PFSK-1 (cell line): ENCODE measurements around the gene CROT.

Experiments
- POLR2AphosphoS5 ChIP-seq: IDR thresholded peaks from 2 replicates; pipeline ENCODE4 v1.6.1; 2012; ENCODE audit warnings: low read depth, mild to moderate bottlenecking, control low read depth, low read length, moderate library complexity
- TAF1 ChIP-seq: IDR thresholded peaks from 2 replicates; pipeline ENCODE4 v1.6.1; 2012; ENCODE audit warnings: low read length, control low read depth, borderline replicate concordance; ENCODE audit not compliant: insufficient read depth
- TF ChIP-seq, protein P1 (sequence below), 2 experiments: IDR thresholded peaks; 2 replicates each; pipeline versions ENCODE4 v1.6.1 to v1.8.0; 2011 to 2012; ENCODE audit warnings: low read depth in 2 of 2, low read length in 2 of 2, control low read depth in 1 of 2, inconsistent platforms in 1 of 2, mild to moderate bottlenecking in 1 of 2, moderate library complexity in 1 of 2; ENCODE audit not compliant: insufficient read depth in 1 of 2

DNA sequence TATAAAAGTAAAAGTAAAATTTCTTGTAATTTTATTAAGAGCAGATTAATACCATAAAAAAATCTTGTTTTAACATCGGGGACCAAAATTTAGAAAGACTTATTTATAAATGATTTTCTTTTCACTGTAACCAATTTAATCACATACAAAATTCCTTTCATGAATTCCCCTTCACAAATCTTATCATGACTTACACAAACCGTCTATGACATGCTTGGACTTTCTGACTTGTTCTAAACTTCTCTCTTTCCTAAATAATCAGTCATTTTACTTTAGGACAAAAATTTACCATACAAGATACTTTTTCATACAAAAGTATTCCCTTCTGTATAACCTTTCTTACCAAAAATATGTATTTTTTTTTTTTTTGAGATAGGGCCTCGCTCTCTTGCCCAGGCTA is 9.3 kb downstream of the CROT start:
- no peak for TF ChIP-seq POLR2AphosphoS5
- no peak for TF ChIP-seq TAF1
- TF ChIP-seq, protein P1, sequence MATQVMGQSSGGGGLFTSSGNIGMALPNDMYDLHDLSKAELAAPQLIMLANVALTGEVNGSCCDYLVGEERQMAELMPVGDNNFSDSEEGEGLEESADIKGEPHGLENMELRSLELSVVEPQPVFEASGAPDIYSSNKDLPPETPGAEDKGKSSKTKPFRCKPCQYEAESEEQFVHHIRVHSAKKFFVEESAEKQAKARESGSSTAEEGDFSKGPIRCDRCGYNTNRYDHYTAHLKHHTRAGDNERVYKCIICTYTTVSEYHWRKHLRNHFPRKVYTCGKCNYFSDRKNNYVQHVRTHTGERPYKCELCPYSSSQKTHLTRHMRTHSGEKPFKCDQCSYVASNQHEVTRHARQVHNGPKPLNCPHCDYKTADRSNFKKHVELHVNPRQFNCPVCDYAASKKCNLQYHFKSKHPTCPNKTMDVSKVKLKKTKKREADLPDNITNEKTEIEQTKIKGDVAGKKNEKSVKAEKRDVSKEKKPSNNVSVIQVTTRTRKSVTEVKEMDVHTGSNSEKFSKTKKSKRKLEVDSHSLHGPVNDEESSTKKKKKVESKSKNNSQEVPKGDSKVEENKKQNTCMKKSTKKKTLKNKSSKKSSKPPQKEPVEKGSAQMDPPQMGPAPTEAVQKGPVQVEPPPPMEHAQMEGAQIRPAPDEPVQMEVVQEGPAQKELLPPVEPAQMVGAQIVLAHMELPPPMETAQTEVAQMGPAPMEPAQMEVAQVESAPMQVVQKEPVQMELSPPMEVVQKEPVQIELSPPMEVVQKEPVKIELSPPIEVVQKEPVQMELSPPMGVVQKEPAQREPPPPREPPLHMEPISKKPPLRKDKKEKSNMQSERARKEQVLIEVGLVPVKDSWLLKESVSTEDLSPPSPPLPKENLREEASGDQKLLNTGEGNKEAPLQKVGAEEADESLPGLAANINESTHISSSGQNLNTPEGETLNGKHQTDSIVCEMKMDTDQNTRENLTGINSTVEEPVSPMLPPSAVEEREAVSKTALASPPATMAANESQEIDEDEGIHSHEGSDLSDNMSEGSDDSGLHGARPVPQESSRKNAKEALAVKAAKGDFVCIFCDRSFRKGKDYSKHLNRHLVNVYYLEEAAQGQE (IDR thresholded peaks at IDR 0.05; ENCODE audit: insufficient read depth in 1 of 2, low read depth in 2 of 2, low read length in 2 of 2), result no peak
